B cell (primary cell): ENCODE measurements around the gene TRIM56. TPM values are rescaled to one million over a fixed set of nuclear protein-coding genes. Genes with fewer than 3 reads are reported as not detected.
"Not testable (repeated sequence)": the region's sequence is repeated elsewhere in the genome, so short reads cannot be mapped to it uniquely, and the experiment has no call there.

Source experiments
- ATAC-seq: fragments of 200-7000 bp; cut with Tn5 transposase; one replicate; pipeline ENCODE4 v1.10.0; 2021; ENCODE audit warnings: low read depth, mild to moderate bottlenecking, moderate number of reproducible peaks, moderate library complexity
- CTCF ChIA-PET: fragments of 350-600 bp; sonication (Branson Sonifier 250); formaldehyde crosslinking; loops from one replicate; lab custom pipeline; 2021; ENCODE audit warnings: antibody characterized with exemption, inconsistent platforms; lab: Charles Lee
- POLR2A ChIA-PET: fragments of 350-600 bp; sonication (Branson Sonifier 250); formaldehyde crosslinking; loops from one replicate; lab custom pipeline; 2021; ENCODE audit warnings: antibody characterized with exemption; lab: Charles Lee
- DNase-seq: peaks from one replicate; pipeline ENCODE4 v3.0.0; 2013
- H2AFZ ChIP-seq: 2 replicates; pipeline ENCODE4 v1.6.1; 2012; ENCODE audit warnings: mild to moderate bottlenecking, low read depth, low read length; ENCODE audit not compliant: insufficient read depth, poor library complexity, severe bottlenecking
- H3K27ac ChIP-seq, 2 donors: 1 replicate in 1 of 2; 2 replicates in 1 of 2; pipeline ENCODE4 v1.5.1; 2012 to 2013; ENCODE audit warnings: low read length in 2 of 2, mild to moderate bottlenecking in 2 of 2, moderate library complexity in 1 of 2
- H3K27me3 ChIP-seq, 4 experiments: fragments of 200-600 bp in 1 of 4; sonication (generic) in 1 of 4; replicated peaks in 1 of 4; 1 replicate in 2 of 4; 2 replicates in 2 of 4; pipeline versions ENCODE4 v1.6.1 to v1.7.0; 2013 to 2016; ENCODE audit warnings: low read length in 3 of 4, mild to moderate bottlenecking in 2 of 4, mixed read lengths in 1 of 4, moderate library complexity in 1 of 4; ENCODE audit not compliant: insufficient read depth in 4 of 4, control insufficient read depth in 3 of 4; ENCODE audit errors: control extremely low read depth in 1 of 4
- H3K36me3 ChIP-seq, 2 experiments: replicated peaks in 1 of 2; 1 replicate in 1 of 2; 2 replicates in 1 of 2; pipeline versions ENCODE4 v1.6.1 to v1.7.1; 2013; ENCODE audit warnings: low read length in 1 of 2; ENCODE audit not compliant: insufficient read depth in 2 of 2, control insufficient read depth in 1 of 2; ENCODE audit errors: control extremely low read depth in 1 of 2, extremely low read depth in 1 of 2
- H3K4me1 ChIP-seq, 2 donors: fragments of 200-600 bp in 1 of 2; sonication (generic) in 1 of 2; 1 replicate in 1 of 2; 2 replicates in 1 of 2; pipeline versions ENCODE4 v1.5.1 to v1.6.1; 2013 to 2017; ENCODE audit warnings: low read length in 2 of 2; ENCODE audit not compliant: control insufficient read depth in 2 of 2, insufficient read depth in 2 of 2
- H3K4me2 ChIP-seq: replicated peaks from 2 replicates; pipeline ENCODE3; 2012; ENCODE audit warnings: mild to moderate bottlenecking, low read depth, low read length; ENCODE audit not compliant: poor library complexity, severe bottlenecking
- H3K4me3 ChIP-seq, 5 experiments: fragments of 200-600 bp in 1 of 5; sonication (generic) in 1 of 5; 1 replicate in 3 of 5; 2 replicates in 2 of 5; pipeline versions ENCODE4 v1.5.1 to v1.7.0; 2011 to 2016; ENCODE audit warnings: low read length in 4 of 5, mild to moderate bottlenecking in 4 of 5, low read depth in 2 of 5, control low read depth in 1 of 5, moderate library complexity in 1 of 5; ENCODE audit not compliant: insufficient read depth in 1 of 5; ENCODE audit errors: control extremely low read depth in 1 of 5, extremely low read depth in 1 of 5
- H3K79me2 ChIP-seq: fragments of 200-600 bp; sonication (generic); one replicate; pipeline ENCODE4 v1.6.0; 2016; ENCODE audit warnings: low read length; ENCODE audit not compliant: control insufficient read depth, insufficient read depth
- H3K9ac ChIP-seq: fragments of 200-600 bp; sonication (generic); 2 replicates; pipeline ENCODE4 v1.6.1; 2017; ENCODE audit warnings: mild to moderate bottlenecking, low read length, moderate library complexity
- H3K9me3 ChIP-seq, 3 donors: one replicate each; pipeline versions ENCODE4 v1.6.1 to v1.7.1; 2013; ENCODE audit warnings: low read length in 2 of 3; ENCODE audit not compliant: control insufficient read depth in 2 of 3, insufficient read depth in 1 of 3; ENCODE audit errors: control extremely low read depth in 1 of 3
- H4K20me1 ChIP-seq: 2 replicates; pipeline ENCODE4 v1.6.0; 2012; ENCODE audit warnings: mild to moderate bottlenecking, low read length; ENCODE audit not compliant: insufficient read depth, control insufficient read depth, poor library complexity, severe bottlenecking
- H3K27ac Mint-ChIP-seq: one replicate; pipeline ENCODE4 v1.8.0; 2021; ENCODE audit warnings: mixed read lengths
- H3K27me3 Mint-ChIP-seq: one replicate; pipeline ENCODE4 v1.8.0; 2021; ENCODE audit warnings: mixed read lengths
- H3K4me1 Mint-ChIP-seq: one replicate; pipeline ENCODE4 v1.8.0; 2021; ENCODE audit warnings: mixed read lengths
- H3K4me3 Mint-ChIP-seq: one replicate; pipeline ENCODE4 v1.8.0; 2021; ENCODE audit warnings: mixed read lengths
- H3K9me3 Mint-ChIP-seq: one replicate; pipeline ENCODE4 v1.8.0; 2022; ENCODE audit warnings: mixed read lengths; ENCODE audit not compliant: insufficient read depth
- EZH2 ChIP-seq: IDR thresholded peaks from 2 replicates; pipeline ENCODE4 v1.6.1; 2012; ENCODE audit warnings: borderline replicate concordance, low read depth, mild to moderate bottlenecking, moderate library complexity, low read length; ENCODE audit not compliant: insufficient read depth, poor library complexity, severe bottlenecking
- WGBS: methylation state at CpG from one replicate; pipeline ENCODE4 v1.1.5; 2013; ENCODE audit warnings: missing lambda C conversion rate; ENCODE audit not compliant: insufficient coverage; 5-methylcytosine and 5-hydroxymethylcytosine counted together
- intact Hi-C: fragments of 100-400 bp; cut with micrococcal nuclease; formaldehyde crosslinking; loops from one replicate; pipeline ENCODE4 v1.10.0; 2022
- polyA plus RNA-seq: library from polyadenylated mRNA; depleted of rRNA; stranded (reverse); fragments of >200 nt; gene quantifications from 2 replicates; pipeline ENCODE4 v1.2.3, GENCODE V29; 2012
- total RNA-seq, 2 donors: library from RNA; stranded (reverse); fragments of 120-200 nt in 1 of 2; gene quantifications; 1 replicate in 1 of 2; 2 replicates in 1 of 2; pipeline versions ENCODE4 v1.2.3 to v1.2.4, GENCODE V29; 2013 to 2022
- TF ChIP-seq, protein P1 (sequence below): fragments of 200-600 bp; IDR thresholded peaks from one replicate; pipeline ENCODE4 v1.8.0; 2022; ENCODE audit warnings: antibody characterized with exemption, mild to moderate bottlenecking

Gene TRIM56
- total and polyA plus RNA-seq, 2 donors (not counting 1 experiment from before 2014, with no cell fraction given): 8.4 to 85.7 TPM

DNA sequence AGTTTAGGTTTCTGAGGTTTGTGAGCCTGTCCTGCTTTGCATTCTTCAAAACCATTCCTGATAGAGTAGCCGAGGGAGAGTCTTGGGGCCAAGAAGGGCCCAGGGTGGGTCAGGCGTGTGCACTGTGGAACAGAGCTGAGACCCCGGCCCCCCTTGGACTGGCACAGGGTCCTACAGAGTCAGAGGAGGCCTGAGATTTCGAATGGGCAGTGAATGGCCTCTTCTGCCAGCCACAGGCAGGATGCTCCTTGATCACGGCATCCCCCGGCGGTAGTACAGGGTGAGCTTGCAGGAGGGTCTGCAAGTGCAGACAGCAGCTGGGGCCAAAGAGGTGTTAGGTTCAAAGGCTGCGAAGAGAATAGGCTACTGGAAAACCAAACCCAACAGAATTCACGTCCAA, 4.6 kb downstream of the TRIM56 start:
- intact Hi-C loops: no loop called here
- POLR2A ChIA-PET: no interaction called here
- Histone ChIP-seq H3K36me3 (peaks cover 0 to 22% of the 10 kb centered on the region in 2 experiments), H3K4me1 (peaks cover 13 to 23% of the 10 kb centered on the region in 2 donors), H3K4me2 (no peak overlapping the region), H4K20me1 (peaks cover 57% of the 10 kb centered on the region), H3K79me2 (peaks cover 64% of the 10 kb centered on the region), H3K9ac (no peak overlapping the region), H3K9me3 (no peaks in the 10 kb centered on the region), H2AFZ (no peak overlapping the region), H3K27me3 (no peaks in the 10 kb centered on the region), H3K4me3 (no peak overlapping the region), H3K27ac (no peak overlapping the region)
- CTCF ChIA-PET: interaction anchor here (1.8 kb wide), 1 partner anchor 13 kb away, joined by 7 read pairs; no protein-coding TSS in a partner anchor
- DNase-seq (no peak), ATAC-seq (no peak)
- WGBS: 98% methylated on average over 5 of the region's 9 CpGs
- no peaks in the 10 kb centered on the region for H3K9me3 Mint-ChIP-seq
- no peak overlapping the region for H3K4me3 Mint-ChIP-seq
- no peaks in the 10 kb centered on the region for H3K27me3 Mint-ChIP-seq
- no peak overlapping the region for H3K27ac Mint-ChIP-seq
- TF ChIP-seq, protein P1, sequence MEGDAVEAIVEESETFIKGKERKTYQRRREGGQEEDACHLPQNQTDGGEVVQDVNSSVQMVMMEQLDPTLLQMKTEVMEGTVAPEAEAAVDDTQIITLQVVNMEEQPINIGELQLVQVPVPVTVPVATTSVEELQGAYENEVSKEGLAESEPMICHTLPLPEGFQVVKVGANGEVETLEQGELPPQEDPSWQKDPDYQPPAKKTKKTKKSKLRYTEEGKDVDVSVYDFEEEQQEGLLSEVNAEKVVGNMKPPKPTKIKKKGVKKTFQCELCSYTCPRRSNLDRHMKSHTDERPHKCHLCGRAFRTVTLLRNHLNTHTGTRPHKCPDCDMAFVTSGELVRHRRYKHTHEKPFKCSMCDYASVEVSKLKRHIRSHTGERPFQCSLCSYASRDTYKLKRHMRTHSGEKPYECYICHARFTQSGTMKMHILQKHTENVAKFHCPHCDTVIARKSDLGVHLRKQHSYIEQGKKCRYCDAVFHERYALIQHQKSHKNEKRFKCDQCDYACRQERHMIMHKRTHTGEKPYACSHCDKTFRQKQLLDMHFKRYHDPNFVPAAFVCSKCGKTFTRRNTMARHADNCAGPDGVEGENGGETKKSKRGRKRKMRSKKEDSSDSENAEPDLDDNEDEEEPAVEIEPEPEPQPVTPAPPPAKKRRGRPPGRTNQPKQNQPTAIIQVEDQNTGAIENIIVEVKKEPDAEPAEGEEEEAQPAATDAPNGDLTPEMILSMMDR: no peak
- no peak for TF ChIP-seq EZH2
- peaks cover 28% of the 10 kb centered on the region for H3K4me1 Mint-ChIP-seq

DNA sequence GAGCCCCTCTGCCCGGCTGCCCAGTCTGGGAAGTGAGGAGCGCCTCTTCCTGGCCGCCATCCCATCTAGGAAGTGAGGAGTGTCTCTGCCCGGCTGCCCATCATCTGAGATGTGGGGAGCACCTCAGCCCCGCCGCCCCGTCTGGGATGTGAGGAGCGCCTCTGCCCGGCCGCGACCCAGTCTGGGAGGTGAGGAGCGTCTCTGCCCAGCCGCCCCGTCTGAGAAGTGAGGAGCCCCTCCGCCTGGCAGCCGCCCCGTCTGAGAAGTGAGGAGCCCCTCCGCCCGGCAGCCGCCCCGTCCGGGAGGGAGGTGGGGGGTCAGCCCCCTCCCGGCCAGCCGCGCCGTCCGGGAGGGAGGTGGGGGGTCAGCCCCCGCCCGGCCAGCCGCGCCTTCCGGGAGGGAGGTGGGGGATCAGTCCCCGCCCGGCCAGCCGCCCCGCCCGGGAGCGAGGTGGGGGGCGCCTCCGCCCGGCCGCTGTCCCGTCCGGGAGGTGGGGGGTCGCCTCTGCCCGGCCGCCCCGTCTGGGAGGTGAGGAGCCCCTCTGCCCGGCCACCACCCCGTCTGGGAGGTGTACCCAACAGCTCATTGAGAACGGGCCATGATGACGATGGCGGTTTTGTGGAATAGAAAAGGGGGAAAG, 7.1 kb downstream of the TRIM56 start:
- H3K4me3 ChIP-seq, H3K27ac ChIP-seq, H3K9ac ChIP-seq, H3K27me3 Mint-ChIP-seq, DNase-seq, H3K27ac Mint-ChIP-seq, H2AFZ ChIP-seq, H3K4me2 ChIP-seq, H3K9me3 Mint-ChIP-seq, POLR2A ChIA-PET, H3K27me3 ChIP-seq, intact Hi-C loops, H3K4me1 ChIP-seq, CTCF ChIA-PET, H3K4me3 Mint-ChIP-seq, H3K9me3 ChIP-seq, ATAC-seq: not testable (repeated sequence)
- Histone ChIP-seq H3K36me3 (peaks cover 0 to 21% of the 10 kb centered on the region in 2 experiments), H3K79me2 (peaks cover 39% of the 10 kb centered on the region), H4K20me1 (peaks cover 72% of the 10 kb centered on the region)
- H3K4me1 Mint-ChIP-seq: peaks cover 15% of the 10 kb centered on the region
- 97% methylated on average over 18 of the region's 53 CpGs for WGBS
